OCI-LY1 (cell line): ENCODE data around the gene PLXND1.

Source experiments
- H2AFZ ChIP-seq: fragments of 200-600 bp; sonication (generic), shearing (Covaris generic); 2 replicates; pipeline ENCODE4 v1.6.0; 2014; ENCODE audit warnings: antibody characterized with exemption, mild to moderate bottlenecking, low read length
- H3F3A ChIP-seq: fragments of 200-600 bp; sonication (generic), shearing (Covaris generic); 2 replicates; pipeline ENCODE4 v1.6.0; 2014; ENCODE audit warnings: mild to moderate bottlenecking, antibody characterized with exemption, low read length, moderate library complexity; ENCODE audit not compliant: insufficient read depth
- H3K27ac ChIP-seq: fragments of 200-600 bp; sonication (generic); 2 replicates; pipeline ENCODE4 v1.5.1; 2014; ENCODE audit warnings: low read length, mixed run types, mild to moderate bottlenecking, low read depth; ENCODE audit not compliant: poor library complexity, severe bottlenecking
- H3K27me3 ChIP-seq: fragments of 200-600 bp; sonication (generic); 2 replicates; pipeline ENCODE4 v1.6.0; 2014; ENCODE audit warnings: antibody characterized with exemption, mild to moderate bottlenecking, low read length, moderate library complexity; ENCODE audit not compliant: insufficient read depth
- H3K36me3 ChIP-seq: fragments of 200-600 bp; sonication (generic); 2 replicates; pipeline ENCODE4 v1.6.1; 2014; ENCODE audit warnings: mild to moderate bottlenecking, antibody characterized with exemption, low read length, moderate library complexity, mixed read lengths; ENCODE audit not compliant: insufficient read depth
- H3K4me1 ChIP-seq: fragments of 200-600 bp; sonication (generic); 2 replicates; pipeline ENCODE4 v1.5.1; 2014; ENCODE audit warnings: mild to moderate bottlenecking, low read length, moderate library complexity; ENCODE audit not compliant: insufficient read depth, severe bottlenecking
- H3K4me2 ChIP-seq: fragments of 200-600 bp; sonication (generic), shearing (Covaris generic); 2 replicates; pipeline ENCODE4 v1.6.1; 2014; ENCODE audit warnings: low read length
- H3K4me3 ChIP-seq: fragments of 200-600 bp; sonication (generic); 2 replicates; pipeline ENCODE4 v1.5.1; 2014; ENCODE audit warnings: low read length, low read depth, mild to moderate bottlenecking, mixed read lengths; ENCODE audit not compliant: poor library complexity, severe bottlenecking
- H3K79me2 ChIP-seq: fragments of 200-600 bp; shearing (Covaris generic); 2 replicates; pipeline ENCODE4 v1.6.1; 2016; ENCODE audit warnings: mixed run types, low read length, mixed read lengths; ENCODE audit not compliant: insufficient read depth
- H3K9ac ChIP-seq: fragments of 200-600 bp; sonication (generic), shearing (Covaris generic); 2 replicates; pipeline ENCODE4 v1.6.1; 2014; ENCODE audit warnings: mild to moderate bottlenecking, low read length, mixed read lengths
- H3K9me2 ChIP-seq: fragments of 200-600 bp; sonication (generic), shearing (Covaris generic); 2 replicates; pipeline ENCODE4 v1.6.1; 2014; ENCODE audit warnings: low read depth, mild to moderate bottlenecking, low read length, mixed read lengths
- H3K9me3 ChIP-seq: fragments of 200-600 bp; shearing (Covaris generic); 2 replicates; pipeline ENCODE4 v1.6.1; 2014; ENCODE audit warnings: low read length, mixed read lengths
- H4K20me1 ChIP-seq: fragments of 200-600 bp; sonication (generic), shearing (Covaris generic); 2 replicates; pipeline ENCODE4 v1.6.0; 2016; ENCODE audit warnings: mild to moderate bottlenecking, low read length; ENCODE audit not compliant: insufficient read depth
- EZH2 ChIP-seq: fragments of 200-600 bp; sonication (generic), shearing (Covaris generic); IDR thresholded peaks from 2 replicates; pipeline ENCODE4 v1.8.0; 2017; ENCODE audit warnings: borderline replicate concordance, mixed run types, mild to moderate bottlenecking, antibody characterized with exemption, low read length, moderate library complexity, mixed read lengths
- TF ChIP-seq, protein P1 (sequence below): fragments of 200-600 bp; sonication (generic), shearing (Covaris generic); IDR thresholded peaks from 2 replicates; pipeline ENCODE4 v1.5.1; 2017; ENCODE audit warnings: mild to moderate bottlenecking, antibody characterized with exemption, low read length, moderate library complexity, mixed read lengths

Gene PLXND1

DNA sequence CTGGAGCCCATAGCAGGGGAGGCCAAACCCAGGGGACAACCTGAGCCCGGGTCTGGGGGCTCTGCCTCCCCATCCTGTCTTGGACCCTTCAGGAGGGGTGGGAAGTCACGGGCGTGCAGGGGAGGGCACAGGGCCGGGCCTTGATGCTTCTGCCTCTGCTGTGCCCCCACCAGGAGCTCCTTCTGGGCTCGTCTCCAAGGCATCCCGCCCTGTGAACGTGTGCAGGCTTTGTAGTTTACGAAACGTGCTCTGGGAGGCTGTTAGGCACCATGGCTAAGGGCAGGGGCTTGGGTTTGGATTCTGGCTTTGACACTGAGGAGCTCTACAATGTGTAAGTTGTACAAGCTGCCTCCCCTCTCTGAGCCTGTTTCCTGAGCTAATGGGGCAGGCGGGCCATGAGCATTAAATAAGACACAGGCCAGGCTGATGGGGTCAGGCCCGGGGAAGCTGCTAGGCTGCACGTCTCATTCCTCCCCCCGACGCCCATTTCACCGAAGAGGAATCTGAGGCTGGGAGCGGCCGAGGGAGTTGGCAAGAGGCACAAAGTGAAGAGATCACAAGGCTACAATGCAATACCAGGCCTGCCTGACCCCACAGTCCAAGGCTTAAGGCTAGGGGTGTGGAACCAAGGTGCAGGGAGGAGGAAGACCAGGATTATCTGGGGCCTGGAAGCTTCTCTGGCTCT lies 19.6 kb downstream of the PLXND1 start:
- no peak overlapping the region for H3K4me2 ChIP-seq
- peaks cover 9% of the 10 kb centered on the region; the same call in 1 of the 2 replicates for H3K27me3 ChIP-seq
- H3K9me3 ChIP-seq = no peaks in the 10 kb centered on the region
- H4K20me1 ChIP-seq = no peaks in the 10 kb centered on the region
- no peaks in the 10 kb centered on the region for H3K4me1 ChIP-seq
- H2AFZ ChIP-seq = no peak overlapping the region
- no peak overlapping the region for H3K4me3 ChIP-seq
- H3K79me2 ChIP-seq = no peaks in the 10 kb centered on the region
- H3K36me3 ChIP-seq = no peaks in the 10 kb centered on the region
- H3K9me2 ChIP-seq = no peaks in the 10 kb centered on the region
- TF ChIP-seq, protein P1, sequence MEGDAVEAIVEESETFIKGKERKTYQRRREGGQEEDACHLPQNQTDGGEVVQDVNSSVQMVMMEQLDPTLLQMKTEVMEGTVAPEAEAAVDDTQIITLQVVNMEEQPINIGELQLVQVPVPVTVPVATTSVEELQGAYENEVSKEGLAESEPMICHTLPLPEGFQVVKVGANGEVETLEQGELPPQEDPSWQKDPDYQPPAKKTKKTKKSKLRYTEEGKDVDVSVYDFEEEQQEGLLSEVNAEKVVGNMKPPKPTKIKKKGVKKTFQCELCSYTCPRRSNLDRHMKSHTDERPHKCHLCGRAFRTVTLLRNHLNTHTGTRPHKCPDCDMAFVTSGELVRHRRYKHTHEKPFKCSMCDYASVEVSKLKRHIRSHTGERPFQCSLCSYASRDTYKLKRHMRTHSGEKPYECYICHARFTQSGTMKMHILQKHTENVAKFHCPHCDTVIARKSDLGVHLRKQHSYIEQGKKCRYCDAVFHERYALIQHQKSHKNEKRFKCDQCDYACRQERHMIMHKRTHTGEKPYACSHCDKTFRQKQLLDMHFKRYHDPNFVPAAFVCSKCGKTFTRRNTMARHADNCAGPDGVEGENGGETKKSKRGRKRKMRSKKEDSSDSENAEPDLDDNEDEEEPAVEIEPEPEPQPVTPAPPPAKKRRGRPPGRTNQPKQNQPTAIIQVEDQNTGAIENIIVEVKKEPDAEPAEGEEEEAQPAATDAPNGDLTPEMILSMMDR = no peak
- no peak for TF ChIP-seq EZH2
- H3F3A ChIP-seq = no peaks in the 10 kb centered on the region
- no peak overlapping the region for H3K9ac ChIP-seq
- H3K27ac ChIP-seq = no peak overlapping the region

DNA sequence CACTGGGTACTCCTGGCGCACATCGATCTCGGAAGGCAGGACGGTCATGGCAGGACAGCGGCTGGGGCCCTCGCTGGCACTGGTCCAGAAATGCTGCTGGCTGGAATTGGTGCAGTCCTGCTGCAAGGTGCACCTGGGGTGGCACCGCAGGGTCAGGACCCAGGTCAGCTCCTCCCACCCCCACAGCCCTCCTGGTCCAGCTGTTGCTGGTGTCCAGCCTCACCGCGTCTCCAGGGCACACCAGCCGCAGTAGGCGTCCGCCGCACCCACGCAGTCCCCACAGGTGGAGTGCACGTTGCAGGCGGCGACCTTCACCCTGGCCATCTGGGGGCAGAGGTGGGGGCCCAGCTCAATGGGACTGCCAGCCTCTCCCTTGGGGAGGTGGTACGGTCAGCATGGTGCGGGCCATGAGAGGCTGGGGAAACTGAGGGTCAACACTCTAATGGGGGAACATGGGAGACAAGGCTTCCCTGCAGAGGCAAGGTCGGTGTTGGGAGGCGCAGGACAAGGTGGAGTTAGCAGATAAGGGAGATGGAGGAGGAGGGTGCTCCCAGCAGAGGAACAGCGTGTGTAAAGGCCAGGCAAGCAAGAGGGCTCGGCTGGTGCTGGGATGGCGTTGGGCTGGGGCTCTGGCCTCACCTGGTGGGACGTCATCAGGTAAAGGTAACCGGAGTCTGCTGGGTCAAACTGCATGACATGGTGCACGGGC lies 20.4 kb downstream of the PLXND1 start:
- Histone ChIP-seq H3K79me2 (no peaks in the 10 kb centered on the region), H3K4me2 (no peak overlapping the region), H3K36me3 (no peaks in the 10 kb centered on the region), H3K9me2 (no peaks in the 10 kb centered on the region), H3K27ac (no peak overlapping the region), H4K20me1 (no peaks in the 10 kb centered on the region), H3K9me3 (no peaks in the 10 kb centered on the region), H3K4me3 (no peak overlapping the region), H3K4me1 (no peaks in the 10 kb centered on the region), H2AFZ (no peak overlapping the region), H3F3A (no peaks in the 10 kb centered on the region), H3K27me3 (peaks cover 9% of the 10 kb centered on the region; the same call in 1 of the 2 replicates), H3K9ac (no peak overlapping the region)
- TF ChIP-seq, protein P1 = no peak
- no peak for TF ChIP-seq EZH2

DNA sequence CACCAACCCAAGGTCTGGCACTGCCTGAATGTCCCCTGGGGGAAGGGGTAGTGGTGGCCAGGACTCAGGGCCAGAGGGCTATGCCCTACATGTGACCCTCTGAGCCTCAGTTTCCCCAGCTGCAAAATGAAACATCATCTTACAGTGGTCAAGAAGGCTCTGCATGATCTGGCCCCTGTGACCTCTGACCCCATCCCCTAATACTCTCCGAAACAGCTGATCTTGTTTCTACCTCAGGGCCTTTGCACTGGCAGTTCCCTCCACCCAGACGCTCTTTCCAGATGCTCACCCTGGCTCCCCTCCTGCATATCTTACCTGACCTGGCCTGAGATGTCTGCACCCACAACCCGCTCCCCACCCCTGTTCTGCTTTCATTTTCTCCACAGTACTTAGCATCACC lies 21.8 kb downstream of the PLXND1 start:
- Histone ChIP-seq H3K9ac (no peak overlapping the region), H3K27ac (no peak overlapping the region), H3K9me3 (no peaks in the 10 kb centered on the region), H4K20me1 (no peaks in the 10 kb centered on the region), H3K9me2 (no peaks in the 10 kb centered on the region), H2AFZ (no peak overlapping the region), H3F3A (no peaks in the 10 kb centered on the region), H3K4me3 (no peak overlapping the region), H3K36me3 (no peaks in the 10 kb centered on the region), H3K4me1 (no peaks in the 10 kb centered on the region), H3K27me3 (no peaks in the 10 kb centered on the region), H3K4me2 (no peak overlapping the region), H3K79me2 (no peaks in the 10 kb centered on the region)
- TF ChIP-seq, protein P1 = no peak
- no peak for TF ChIP-seq EZH2
